ENCODE results near the gene SOX13. TPM values are rescaled to one million over a fixed set of nuclear protein-coding genes. Genes with fewer than 3 reads are reported as not detected.

Gene SOX13
- total RNA-seq, 1 donor from 2014 or later = 64.4 TPM

- Mint-ChIP-seq H3K27me3 (ENCODE audit: low read depth) (peaks cover 4% of the 10 kb centered on the region), H3K4me3 (no peak overlapping the region), H3K4me1 (peaks cover 15% of the 10 kb centered on the region), H3K9me3 (no peaks in the 10 kb centered on the region), H3K36me3 (ENCODE audit: low read depth) (peaks cover 9% of the 10 kb centered on the region), H3K27ac (ENCODE audit: unreplicated experiment) (no peak overlapping the region)
- TF ChIP-seq CTCF (conservative IDR thresholded peaks at IDR 0.05) = no peak
- DNase-seq (ENCODE audit: low read depth, low spot score) = no peak
Observed at GRCh38 chr1:204143276-204144041, 70.5 kb downstream of the SOX13 start.

GRCh38 chr1:204145033-204145504 lies 72.2 kb downstream of the SOX13 start:
- DNase-seq (ENCODE audit: low read depth, low spot score) = no peak
- H3K27me3 Mint-ChIP-seq (ENCODE audit: low read depth) = peaks cover 1% of the 10 kb centered on the region
- H3K4me3 Mint-ChIP-seq = no peak overlapping the region
- TF ChIP-seq CTCF (conservative IDR thresholded peaks at IDR 0.05) = no peak
- H3K9me3 Mint-ChIP-seq = no peaks in the 10 kb centered on the region
- H3K27ac Mint-ChIP-seq (ENCODE audit: unreplicated experiment) = no peak overlapping the region
- peaks cover 2% of the 10 kb centered on the region for H3K36me3 Mint-ChIP-seq (ENCODE audit: low read depth)
- H3K4me1 Mint-ChIP-seq = peaks cover 17% of the 10 kb centered on the region

- H3K9me3 Mint-ChIP-seq = no peaks in the 10 kb centered on the region
- TF ChIP-seq CTCF (conservative IDR thresholded peaks at IDR 0.05) = no peak
- H3K4me1 Mint-ChIP-seq = peaks cover 17% of the 10 kb centered on the region
- H3K27me3 Mint-ChIP-seq (ENCODE audit: low read depth) = peaks cover 9% of the 10 kb centered on the region
- H3K36me3 Mint-ChIP-seq (ENCODE audit: low read depth) = no peaks in the 10 kb centered on the region
- DNase-seq (ENCODE audit: low read depth, low spot score) = no peak
- H3K27ac Mint-ChIP-seq (ENCODE audit: unreplicated experiment) = no peak overlapping the region
- H3K4me3 Mint-ChIP-seq = no peak overlapping the region
Observed at GRCh38 chr1:204146309-204146708, 73.4 kb downstream of the SOX13 start.

GRCh38 chr1:204146965-204147364 lies 74.0 kb downstream of the SOX13 start:
- no peak for TF ChIP-seq CTCF (conservative IDR thresholded peaks at IDR 0.05)
- Mint-ChIP-seq H3K27ac (ENCODE audit: unreplicated experiment) (no peak overlapping the region), H3K4me1 (peaks cover 17% of the 10 kb centered on the region), H3K27me3 (ENCODE audit: low read depth) (peaks cover 9% of the 10 kb centered on the region), H3K36me3 (ENCODE audit: low read depth) (no peaks in the 10 kb centered on the region), H3K4me3 (no peak overlapping the region), H3K9me3 (no peaks in the 10 kb centered on the region)
- DNase-seq (ENCODE audit: low read depth, low spot score) = no peak

- no peaks in the 10 kb centered on the region for H3K36me3 Mint-ChIP-seq (ENCODE audit: low read depth)
- no peak for DNase-seq (ENCODE audit: low read depth, low spot score)
- H3K27me3 Mint-ChIP-seq (ENCODE audit: low read depth) = peaks cover 9% of the 10 kb centered on the region
- H3K4me3 Mint-ChIP-seq = peak overlapping the region; percentile 34
- H3K4me1 Mint-ChIP-seq = peaks cover 17% of the 10 kb centered on the region
- H3K27ac Mint-ChIP-seq (ENCODE audit: unreplicated experiment) = peak overlapping the region; percentile 27
- no peak for TF ChIP-seq CTCF (conservative IDR thresholded peaks at IDR 0.05)
- H3K9me3 Mint-ChIP-seq = no peaks in the 10 kb centered on the region
Observed at GRCh38 chr1:204147406-204148383, 74.8 kb downstream of the SOX13 start.

Measured in neural crest cell (in vitro differentiated cells).